GM23248 (cell line): ENCODE results near the gene HRH3.

Source experiments
- EZH2 ChIP-seq: fragments of 200-600 bp; sonication (generic); IDR thresholded peaks from 2 replicates; pipeline ENCODE4 v1.6.1; 2018; ENCODE audit warnings: antibody characterized with exemption, mild to moderate bottlenecking; ENCODE audit not compliant: insufficient read depth, poor library complexity, severe bottlenecking
- EZH2phosphoT487 ChIP-seq: fragments of 200-600 bp; sonication (generic); IDR thresholded peaks from 2 replicates; pipeline ENCODE4 v1.6.1; 2018; ENCODE audit warnings: antibody characterized with exemption, moderate library complexity, mild to moderate bottlenecking, low read depth; ENCODE audit not compliant: insufficient read depth

DNA sequence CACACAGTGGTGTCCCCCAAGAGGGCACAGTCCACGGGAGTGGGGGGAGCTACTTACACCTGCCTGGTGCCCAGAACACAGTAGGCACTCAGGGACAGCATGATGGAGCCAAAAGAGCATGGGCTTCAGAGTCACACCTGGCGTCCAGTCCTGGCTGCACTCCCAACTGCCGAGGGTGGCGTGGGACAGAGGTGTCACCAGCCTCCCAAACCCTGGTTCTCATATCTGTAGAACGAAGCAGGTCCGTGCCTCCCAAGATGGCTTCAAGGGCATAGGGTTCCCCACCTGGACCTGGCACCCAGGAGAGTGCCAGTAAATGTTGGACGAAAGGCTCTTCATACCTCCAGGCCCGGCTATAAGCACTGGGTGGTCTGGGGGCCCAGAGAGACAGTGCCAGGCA is 8.9 kb downstream of the HRH3 start:
- TF ChIP-seq EZH2 (no peak), EZH2phosphoT487 (no peak)
